ENCODE data around the gene SORBS1.

Gene SORBS1

GRCh38 chr10:95445223-95445836, 115.8 kb downstream of the SORBS1 start:
- no peak overlapping the region for H3K4me2 ChIP-seq (ENCODE audit: low read depth, low read length, poor library complexity, severe bottlenecking)
- H3K36me3 ChIP-seq (ENCODE audit: low read length), result no peaks in the 10 kb centered on the region
- no peak overlapping the region for H3K27ac ChIP-seq (ENCODE audit: low read depth, low read length)
- no peaks in the 10 kb centered on the region for H3F3A ChIP-seq (ENCODE audit: insufficient read depth)
- H4K20me1 ChIP-seq (ENCODE audit: low read depth, low read length), result no peaks in the 10 kb centered on the region
- H3K27me3 ChIP-seq (ENCODE audit: low read length), result no peaks in the 10 kb centered on the region
- no peaks in the 10 kb centered on the region for H3K9me2 ChIP-seq (replicated peaks; ENCODE audit: insufficient read depth, low read length)
- H3K4me3 ChIP-seq (ENCODE audit: insufficient read depth, low read length, poor library complexity, severe bottlenecking), result no peak overlapping the region
- H3K79me2 ChIP-seq (ENCODE audit: insufficient read depth, low read length), result no peaks in the 10 kb centered on the region
- TF ChIP-seq CTCF (IDR thresholded peaks at IDR 0.05; ENCODE audit: insufficient read depth, low read length, poor library complexity, severe bottlenecking), result no peak
- no peak for TF ChIP-seq EZH2phosphoT487 (conservative IDR thresholded peaks at IDR 0.05; ENCODE audit: low read length)
- no peak overlapping the region for H2AFZ ChIP-seq (ENCODE audit: low read depth, low read length, severe bottlenecking)
- no peak overlapping the region for H3K9ac ChIP-seq (ENCODE audit: low read length)
- H3K9me3 ChIP-seq (ENCODE audit: insufficient read depth, low read length), result no peaks in the 10 kb centered on the region

- TF ChIP-seq CTCF (IDR thresholded peaks at IDR 0.05; ENCODE audit: insufficient read depth, low read length, poor library complexity, severe bottlenecking) (no peak), EZH2phosphoT487 (conservative IDR thresholded peaks at IDR 0.05; ENCODE audit: low read length) (no peak)
- no peaks in the 10 kb centered on the region for H3K27me3 ChIP-seq (ENCODE audit: low read length)
- H2AFZ ChIP-seq (ENCODE audit: low read depth, low read length, severe bottlenecking), result no peak overlapping the region
- no peaks in the 10 kb centered on the region for H3K36me3 ChIP-seq (ENCODE audit: low read length)
- no peak overlapping the region for H3K4me3 ChIP-seq (ENCODE audit: insufficient read depth, low read length, poor library complexity, severe bottlenecking)
- H4K20me1 ChIP-seq (ENCODE audit: low read depth, low read length), result no peaks in the 10 kb centered on the region
- no peaks in the 10 kb centered on the region for H3K9me2 ChIP-seq (replicated peaks; ENCODE audit: insufficient read depth, low read length)
- no peak overlapping the region for H3K4me2 ChIP-seq (ENCODE audit: low read depth, low read length, poor library complexity, severe bottlenecking)
- H3K79me2 ChIP-seq (ENCODE audit: insufficient read depth, low read length), result no peaks in the 10 kb centered on the region
- H3K9me3 ChIP-seq (ENCODE audit: insufficient read depth, low read length), result no peaks in the 10 kb centered on the region
- H3F3A ChIP-seq (ENCODE audit: insufficient read depth), result no peaks in the 10 kb centered on the region
- H3K27ac ChIP-seq (ENCODE audit: low read depth, low read length), result no peak overlapping the region
- no peak overlapping the region for H3K9ac ChIP-seq (ENCODE audit: low read length)
Measured at GRCh38 chr10:95444792-95445191, 116.4 kb downstream of the SORBS1 start.

GRCh38 chr10:95443636-95444035, 117.5 kb downstream of the SORBS1 start:
- H3K9me3 ChIP-seq (ENCODE audit: insufficient read depth, low read length), result no peaks in the 10 kb centered on the region
- H3K4me3 ChIP-seq (ENCODE audit: insufficient read depth, low read length, poor library complexity, severe bottlenecking), result no peak overlapping the region
- H3K4me2 ChIP-seq (ENCODE audit: low read depth, low read length, poor library complexity, severe bottlenecking), result no peak overlapping the region
- no peaks in the 10 kb centered on the region for H3K9me2 ChIP-seq (replicated peaks; ENCODE audit: insufficient read depth, low read length)
- H3K27me3 ChIP-seq (ENCODE audit: low read length), result no peaks in the 10 kb centered on the region
- H3K27ac ChIP-seq (ENCODE audit: low read depth, low read length), result no peak overlapping the region
- no peaks in the 10 kb centered on the region for H3F3A ChIP-seq (ENCODE audit: insufficient read depth)
- no peaks in the 10 kb centered on the region for H3K36me3 ChIP-seq (ENCODE audit: low read length)
- TF ChIP-seq EZH2phosphoT487 (conservative IDR thresholded peaks at IDR 0.05; ENCODE audit: low read length), result no peak
- TF ChIP-seq CTCF (IDR thresholded peaks at IDR 0.05; ENCODE audit: insufficient read depth, low read length, poor library complexity, severe bottlenecking), result no peak
- no peaks in the 10 kb centered on the region for H4K20me1 ChIP-seq (ENCODE audit: low read depth, low read length)
- H3K79me2 ChIP-seq (ENCODE audit: insufficient read depth, low read length), result no peaks in the 10 kb centered on the region
- no peak overlapping the region for H2AFZ ChIP-seq (ENCODE audit: low read depth, low read length, severe bottlenecking)
- H3K9ac ChIP-seq (ENCODE audit: low read length), result no peak overlapping the region

All from SU-DHL-6 (cell line).